Glutamatergic neuron (in vitro differentiated cells): ENCODE measurements around the gene NTRK3. TPM values are rescaled to one million over a fixed set of nuclear protein-coding genes. Genes with fewer than 3 reads are reported as not detected.

Source experiments
- DNase-seq: peaks from one replicate; pipeline ENCODE4 v3.0.0; 2022
- H3K27ac Mint-ChIP-seq: one replicate; pipeline ENCODE4 v1.8.0; 2020; ENCODE audit warnings: mild to moderate bottlenecking, mixed read lengths, inconsistent platforms; ENCODE audit not compliant: unreplicated experiment
- H3K27me3 Mint-ChIP-seq: one replicate; pipeline ENCODE4 v1.8.0; 2020; ENCODE audit warnings: mild to moderate bottlenecking, moderate library complexity, mixed read lengths, inconsistent platforms; ENCODE audit not compliant: unreplicated experiment
- H3K36me3 Mint-ChIP-seq: one replicate; pipeline ENCODE4 v1.8.0; 2020; ENCODE audit warnings: mild to moderate bottlenecking, mixed read lengths, inconsistent platforms; ENCODE audit not compliant: unreplicated experiment
- H3K4me1 Mint-ChIP-seq: one replicate; pipeline ENCODE4 v1.8.0; 2020; ENCODE audit warnings: mild to moderate bottlenecking, low read depth, mixed read lengths, inconsistent platforms; ENCODE audit not compliant: unreplicated experiment
- H3K4me3 Mint-ChIP-seq: one replicate; pipeline ENCODE4 v1.8.0; 2020; ENCODE audit warnings: mild to moderate bottlenecking, mixed read lengths, inconsistent platforms; ENCODE audit not compliant: unreplicated experiment
- H3K9me3 Mint-ChIP-seq: one replicate; pipeline ENCODE4 v1.8.0; 2020; ENCODE audit warnings: mild to moderate bottlenecking, moderate library complexity, mixed read lengths, inconsistent platforms; ENCODE audit not compliant: unreplicated experiment
- total RNA-seq: library from RNA; stranded (reverse); fragmentation: NEBNext Ultra II Directional; extraction: Animal tissue kit (Norgen Biotek cat#: 25700); gene quantifications from one replicate; pipeline ENCODE4 v1.2.1, GENCODE V29; 2021; ENCODE audit not compliant: unreplicated experiment
- TF ChIP-seq, protein P1 (sequence below): fragments of 200-600 bp; sonication (generic); IDR thresholded peaks from one replicate; pipeline ENCODE4 v1.5.0; 2021; ENCODE audit not compliant: partially characterized antibody, unreplicated experiment

Gene NTRK3
- total RNA-seq, 1 donor from 2014 or later, result 9.5 TPM

DNA sequence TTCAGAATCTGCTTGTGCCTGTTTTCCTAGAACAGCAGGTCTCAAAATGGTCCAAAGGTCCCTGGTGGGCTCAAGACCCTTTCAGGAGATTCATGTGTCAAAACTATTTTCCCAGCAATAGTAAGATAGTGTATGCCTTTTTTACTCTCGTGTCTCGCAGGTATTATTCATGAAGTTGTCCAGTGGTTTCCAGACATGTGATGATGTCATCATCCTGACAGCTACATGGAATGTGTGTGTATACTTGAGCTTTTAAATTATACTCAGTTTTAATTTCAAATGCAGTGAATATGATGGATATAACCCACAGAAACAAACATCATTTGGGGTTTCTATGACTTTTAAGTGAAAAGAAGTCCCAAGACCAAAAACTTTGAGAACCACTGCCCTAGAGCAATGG is 288.6 kb downstream of the NTRK3 start:
- Mint-ChIP-seq H3K36me3 (no peaks in the 10 kb centered on the region), H3K27ac (no peak overlapping the region), H3K27me3 (no peaks in the 10 kb centered on the region), H3K9me3 (no peaks in the 10 kb centered on the region), H3K4me3 (no peak overlapping the region), H3K4me1 (no peaks in the 10 kb centered on the region)
- TF ChIP-seq, protein P1, sequence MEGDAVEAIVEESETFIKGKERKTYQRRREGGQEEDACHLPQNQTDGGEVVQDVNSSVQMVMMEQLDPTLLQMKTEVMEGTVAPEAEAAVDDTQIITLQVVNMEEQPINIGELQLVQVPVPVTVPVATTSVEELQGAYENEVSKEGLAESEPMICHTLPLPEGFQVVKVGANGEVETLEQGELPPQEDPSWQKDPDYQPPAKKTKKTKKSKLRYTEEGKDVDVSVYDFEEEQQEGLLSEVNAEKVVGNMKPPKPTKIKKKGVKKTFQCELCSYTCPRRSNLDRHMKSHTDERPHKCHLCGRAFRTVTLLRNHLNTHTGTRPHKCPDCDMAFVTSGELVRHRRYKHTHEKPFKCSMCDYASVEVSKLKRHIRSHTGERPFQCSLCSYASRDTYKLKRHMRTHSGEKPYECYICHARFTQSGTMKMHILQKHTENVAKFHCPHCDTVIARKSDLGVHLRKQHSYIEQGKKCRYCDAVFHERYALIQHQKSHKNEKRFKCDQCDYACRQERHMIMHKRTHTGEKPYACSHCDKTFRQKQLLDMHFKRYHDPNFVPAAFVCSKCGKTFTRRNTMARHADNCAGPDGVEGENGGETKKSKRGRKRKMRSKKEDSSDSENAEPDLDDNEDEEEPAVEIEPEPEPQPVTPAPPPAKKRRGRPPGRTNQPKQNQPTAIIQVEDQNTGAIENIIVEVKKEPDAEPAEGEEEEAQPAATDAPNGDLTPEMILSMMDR, result no peak
- DNase-seq, result no peak

DNA sequence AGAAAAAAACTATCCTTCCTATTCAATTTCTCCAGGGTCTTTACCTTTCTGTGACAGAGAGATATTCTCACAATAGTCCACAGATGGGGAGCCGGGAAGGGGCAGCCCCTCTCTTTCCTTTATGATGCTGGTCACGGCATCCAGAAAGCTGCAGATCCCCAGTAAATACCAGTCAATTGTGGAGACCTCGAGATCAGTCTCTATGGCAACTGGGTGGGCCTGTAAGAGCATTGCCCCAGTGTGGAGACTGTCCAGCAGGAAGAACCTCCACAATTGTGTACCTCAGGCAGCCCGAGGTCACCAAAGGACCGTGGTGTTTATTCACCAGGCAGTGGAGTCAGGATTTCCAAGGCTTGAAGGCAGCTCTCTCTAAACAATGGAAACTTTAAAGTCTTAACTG is 291.2 kb downstream of the NTRK3 start:
- TF ChIP-seq, protein P1, result no peak
- H3K4me3 Mint-ChIP-seq, result no peak overlapping the region
- H3K27me3 Mint-ChIP-seq, result no peaks in the 10 kb centered on the region
- peaks cover 2% of the 10 kb centered on the region for H3K4me1 Mint-ChIP-seq
- no peaks in the 10 kb centered on the region for H3K36me3 Mint-ChIP-seq
- no peak overlapping the region for H3K27ac Mint-ChIP-seq
- no peaks in the 10 kb centered on the region for H3K9me3 Mint-ChIP-seq
- DNase-seq, result no peak

DNA sequence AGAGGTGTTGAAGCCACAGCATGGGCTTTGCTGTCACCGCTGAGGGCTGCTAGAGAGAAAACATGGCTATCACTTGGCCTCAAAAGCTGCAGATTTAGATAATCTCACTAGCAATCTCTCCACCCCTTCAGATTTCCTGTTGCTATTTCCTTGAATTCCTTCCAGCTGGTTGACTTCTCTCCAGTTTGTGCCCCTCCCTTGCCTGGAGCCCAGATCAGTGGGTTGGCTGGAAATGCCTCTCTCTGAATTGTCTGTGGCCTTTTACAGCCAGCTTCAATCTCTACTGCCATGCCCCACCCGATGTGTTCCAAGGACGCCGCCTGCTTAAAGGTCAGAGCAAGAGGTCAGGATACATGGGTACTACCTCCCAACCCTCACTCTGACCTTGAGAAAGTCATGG is 294.1 kb downstream of the NTRK3 start:
- H3K4me3 Mint-ChIP-seq, result no peak overlapping the region
- H3K9me3 Mint-ChIP-seq, result peaks cover 2% of the 10 kb centered on the region
- H3K27ac Mint-ChIP-seq, result no peak overlapping the region

DNA sequence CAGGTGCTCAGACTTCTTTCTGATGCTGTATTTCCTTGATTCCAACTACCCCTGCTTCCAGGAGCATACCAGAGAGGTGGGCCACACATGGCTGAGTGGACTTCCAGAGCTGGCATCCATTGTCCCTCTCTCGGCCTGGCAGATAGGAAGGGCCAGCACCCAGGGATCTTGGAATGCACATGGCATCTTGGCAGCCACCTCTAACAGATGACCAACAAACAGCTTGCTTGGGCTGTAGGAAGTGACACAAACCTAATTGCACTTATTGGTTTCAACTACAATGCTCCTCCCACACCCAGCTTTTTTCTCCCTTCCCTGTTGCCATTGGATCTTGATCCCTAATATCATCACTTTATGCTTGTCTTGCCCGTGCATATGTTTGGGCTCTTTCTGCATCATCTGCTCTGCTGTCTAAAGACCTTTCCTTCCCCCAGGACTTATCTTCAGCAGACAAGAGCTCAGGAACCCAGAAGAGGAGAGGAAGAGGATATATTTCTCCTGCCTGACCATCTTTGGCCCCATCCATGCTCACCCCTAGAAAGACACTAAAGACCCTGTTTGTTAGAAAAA is 294.6 kb downstream of the NTRK3 start:
- Mint-ChIP-seq H3K9me3 (peaks cover 2% of the 10 kb centered on the region), H3K4me3 (no peak overlapping the region), H3K36me3 (no peaks in the 10 kb centered on the region), H3K27ac (no peak overlapping the region), H3K27me3 (peaks cover 2% of the 10 kb centered on the region), H3K4me1 (peaks cover 2% of the 10 kb centered on the region)
- DNase-seq, result no peak
- TF ChIP-seq, protein P1, result no peak

More for the DNA sequence above, 294.1 kb downstream of the NTRK3 start:
- no peak for DNase-seq
- H3K4me1 Mint-ChIP-seq, result peaks cover 2% of the 10 kb centered on the region
- no peaks in the 10 kb centered on the region for H3K36me3 Mint-ChIP-seq
- peaks cover 2% of the 10 kb centered on the region for H3K27me3 Mint-ChIP-seq
- TF ChIP-seq, protein P1, result no peak

DNA sequence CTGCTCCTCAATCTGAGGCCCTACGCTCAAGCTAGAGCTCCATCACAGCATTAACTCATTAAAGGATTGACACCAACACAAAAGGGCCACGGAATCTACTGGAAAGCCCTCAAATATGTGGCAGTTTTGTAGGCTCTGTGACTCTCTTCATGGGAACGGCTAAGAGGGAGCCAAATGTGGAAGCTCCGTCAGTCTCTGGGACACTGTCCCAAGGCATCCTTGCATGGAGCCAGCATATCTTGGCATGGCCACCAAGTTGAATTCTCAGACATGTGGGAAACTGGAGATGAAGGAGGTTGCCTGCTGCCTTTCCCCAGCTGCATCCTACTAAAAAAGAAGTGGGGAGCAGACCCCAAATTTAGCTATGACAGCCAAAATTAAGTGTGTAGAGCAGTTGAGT is 296.9 kb downstream of the NTRK3 start:
- Mint-ChIP-seq H3K4me3 (no peak overlapping the region), H3K27me3 (peaks cover 2% of the 10 kb centered on the region), H3K36me3 (no peaks in the 10 kb centered on the region), H3K27ac (no peak overlapping the region), H3K9me3 (peaks cover 2% of the 10 kb centered on the region), H3K4me1 (peaks cover 7% of the 10 kb centered on the region)
- DNase-seq, result no peak
- TF ChIP-seq, protein P1, result no peak
